ENCODE measurements around the gene ZNF618.
"Not testable (repeated sequence)": the region's sequence is repeated elsewhere in the genome, so short reads cannot be mapped to it uniquely, and the experiment has no call there.

Gene ZNF618

GRCh38 chr9:113995401-113995800, 119.3 kb downstream of the ZNF618 start:
- no peaks in the 10 kb centered on the region for H3K27me3 ChIP-seq (replicated peaks in 2 of 5; ENCODE audit: control insufficient read depth in 4 of 5, insufficient read depth in 5 of 5, low read length in 4 of 5)
- no peaks in the 10 kb centered on the region for H3K9me3 ChIP-seq (ENCODE audit: control extremely low read depth in 1 of 5, control insufficient read depth in 4 of 5, insufficient read depth in 2 of 5, low read depth in 1 of 5, low read length in 4 of 5)
- DNase-seq, result no peak
- WGBS (ENCODE audit: insufficient coverage), result 100% methylated on average over 3 of the region's 4 CpGs
- peaks cover 3 to 45% (median 39%) of the 10 kb centered on the region in 4 experiments for H3K4me1 ChIP-seq (ENCODE audit: control extremely low read depth in 1 of 4, control insufficient read depth in 4 of 4, insufficient read depth in 4 of 4, low read length in 3 of 4)
- no peak overlapping the region for H3K4me3 ChIP-seq (ENCODE audit: control insufficient read depth in 1 of 7, extremely low read depth in 1 of 7, insufficient read depth in 4 of 7, low read depth in 2 of 7, low read length in 6 of 7)
- H3K36me3 ChIP-seq (ENCODE audit: control insufficient read depth in 4 of 4, insufficient read depth in 4 of 4, low read length in 3 of 4), result peaks cover 0 to 9% (median under 1%) of the 10 kb centered on the region in 4 experiments
- H3K27ac ChIP-seq (ENCODE audit: insufficient read depth in 1 of 2, low read depth in 1 of 2, low read length in 2 of 2, poor library complexity in 1 of 2, severe bottlenecking in 2 of 2), result no peak overlapping the region
- ChIA-PET POLR2A (no interaction called here), CTCF (interaction anchor here (0.8 to 1.5 kb wide), 2 partner anchors 43 to 279 kb away, joined by 3 to 4 read pairs; no protein-coding TSS in a partner anchor)

DNA sequence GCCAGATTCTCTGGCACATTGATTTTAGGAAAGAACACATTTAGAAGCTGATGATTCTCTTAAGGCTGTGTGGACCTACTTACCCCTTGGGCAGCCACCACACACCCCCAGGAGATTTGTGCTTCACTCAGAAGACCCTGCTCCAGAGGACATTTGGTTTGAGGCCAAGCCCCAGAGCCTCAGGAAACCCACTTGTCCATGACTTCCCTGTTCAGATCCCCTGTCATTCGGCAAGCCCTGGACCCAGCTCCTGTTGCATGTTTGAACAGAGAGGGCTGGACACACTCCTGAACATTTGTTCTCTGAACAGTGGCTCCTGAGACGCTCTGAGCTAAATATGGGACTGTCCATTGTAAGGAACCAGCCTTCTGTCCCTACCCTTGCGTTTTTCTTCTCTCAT, 119.9 kb downstream of the ZNF618 start:
- Histone ChIP-seq H3K4me3 (ENCODE audit: control insufficient read depth in 1 of 7, extremely low read depth in 1 of 7, insufficient read depth in 4 of 7, low read depth in 2 of 7, low read length in 6 of 7) (no peak overlapping the region), H3K27ac (ENCODE audit: insufficient read depth in 1 of 2, low read depth in 1 of 2, low read length in 2 of 2, poor library complexity in 1 of 2, severe bottlenecking in 2 of 2) (no peak overlapping the region), H3K36me3 (ENCODE audit: control insufficient read depth in 4 of 4, insufficient read depth in 4 of 4, low read length in 3 of 4) (peaks cover 0 to 8% (median 2%) of the 10 kb centered on the region in 4 experiments), H3K4me1 (ENCODE audit: control extremely low read depth in 1 of 4, control insufficient read depth in 4 of 4, insufficient read depth in 4 of 4, low read length in 3 of 4) (peaks cover 3 to 45% (median 39%) of the 10 kb centered on the region in 4 experiments), H3K9me3 (ENCODE audit: control extremely low read depth in 1 of 5, control insufficient read depth in 4 of 5, insufficient read depth in 2 of 5, low read depth in 1 of 5, low read length in 4 of 5) (no peaks in the 10 kb centered on the region), H3K27me3 (replicated peaks in 2 of 5; ENCODE audit: control insufficient read depth in 4 of 5, insufficient read depth in 5 of 5, low read length in 4 of 5) (no peaks in the 10 kb centered on the region)
- 50% methylated on average over 2 of the region's 3 CpGs for WGBS (ENCODE audit: insufficient coverage)
- CTCF ChIA-PET, result interaction anchor here (0.8 to 1.5 kb wide), 2 partner anchors 43 to 87 kb away, joined by 3 read pairs; no protein-coding TSS in a partner anchor
- no peak for DNase-seq
- POLR2A ChIA-PET, result no interaction called here

- H3K9me3 ChIP-seq (ENCODE audit: control extremely low read depth in 1 of 5, control insufficient read depth in 4 of 5, insufficient read depth in 2 of 5, low read depth in 1 of 5, low read length in 4 of 5), result no peaks in the 10 kb centered on the region
- H3K27ac ChIP-seq (ENCODE audit: insufficient read depth in 1 of 2, low read depth in 1 of 2, low read length in 2 of 2, poor library complexity in 1 of 2, severe bottlenecking in 2 of 2), result no peak overlapping the region
- POLR2A ChIA-PET, result no interaction called here
- H3K36me3 ChIP-seq (ENCODE audit: control insufficient read depth in 4 of 4, insufficient read depth in 4 of 4, low read length in 3 of 4), result peaks cover 0 to 8% (median 2%) of the 10 kb centered on the region in 4 experiments
- no peaks in the 10 kb centered on the region for H3K27me3 ChIP-seq (replicated peaks in 2 of 5; ENCODE audit: control insufficient read depth in 4 of 5, insufficient read depth in 5 of 5, low read length in 4 of 5)
- CTCF ChIA-PET, result interaction anchor here (0.8 to 1.3 kb wide), 2 partner anchors 21 to 86 kb away, joined by 3 read pairs; no protein-coding TSS in a partner anchor
- no peak overlapping the region for H3K4me3 ChIP-seq (ENCODE audit: control insufficient read depth in 1 of 7, extremely low read depth in 1 of 7, insufficient read depth in 4 of 7, low read depth in 2 of 7, low read length in 6 of 7)
- DNase-seq, result no peak
- 100% methylated on average over 1 of the region's 6 CpGs for WGBS (ENCODE audit: insufficient coverage)
- H3K4me1 ChIP-seq (ENCODE audit: control extremely low read depth in 1 of 4, control insufficient read depth in 4 of 4, insufficient read depth in 4 of 4, low read length in 3 of 4), result peaks cover 3 to 44% (median 38%) of the 10 kb centered on the region in 4 experiments
Observed at GRCh38 chr9:113996531-113997001, 120.5 kb downstream of the ZNF618 start.

DNA sequence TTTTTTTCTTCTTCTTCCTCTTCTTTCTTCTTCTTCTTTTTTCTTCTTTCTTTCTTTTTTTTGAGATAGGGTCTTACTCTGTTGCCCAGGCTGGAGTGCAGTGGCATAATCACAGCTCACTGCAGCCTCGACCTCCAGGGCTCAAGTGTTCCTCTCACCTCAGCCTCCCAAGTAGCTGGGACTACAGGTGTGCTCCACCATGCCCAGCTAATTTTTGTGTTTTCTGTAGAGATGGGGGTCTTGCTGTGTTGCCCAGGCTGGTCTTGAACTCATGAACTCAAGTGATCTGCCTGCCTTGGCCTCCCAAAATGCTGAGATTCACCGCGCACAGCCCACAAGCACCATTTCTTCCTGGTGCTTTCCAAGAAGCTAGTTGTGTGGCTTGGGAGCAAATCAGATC, 121.0 kb downstream of the ZNF618 start:
- H3K27ac ChIP-seq (ENCODE audit: insufficient read depth in 1 of 2, low read depth in 1 of 2, low read length in 2 of 2, poor library complexity in 1 of 2, severe bottlenecking in 2 of 2); H3K4me3 ChIP-seq (ENCODE audit: control insufficient read depth in 1 of 7, extremely low read depth in 1 of 7, insufficient read depth in 4 of 7, low read depth in 2 of 7, low read length in 6 of 7); DNase-seq; H3K9me3 ChIP-seq (ENCODE audit: control extremely low read depth in 1 of 5, control insufficient read depth in 4 of 5, insufficient read depth in 2 of 5, low read depth in 1 of 5, low read length in 4 of 5); H3K27me3 ChIP-seq (replicated peaks in 2 of 5; ENCODE audit: control insufficient read depth in 4 of 5, insufficient read depth in 5 of 5, low read length in 4 of 5); POLR2A ChIA-PET: not testable (repeated sequence)
- Histone ChIP-seq H3K4me1 (ENCODE audit: control extremely low read depth in 1 of 4, control insufficient read depth in 4 of 4, insufficient read depth in 4 of 4, low read length in 3 of 4) (peaks cover 3 to 39% (median 33%) of the 10 kb centered on the region in 4 experiments), H3K36me3 (ENCODE audit: control insufficient read depth in 4 of 4, insufficient read depth in 4 of 4, low read length in 3 of 4) (peaks cover 0 to 13% (median 4%) of the 10 kb centered on the region in 4 experiments)
- WGBS (ENCODE audit: insufficient coverage), result 100% methylated on average over 2 of the region's 3 CpGs
- CTCF ChIA-PET, result interaction anchor here (0.7 to 1.3 kb wide), 3 partner anchors 20 to 31 kb away, joined by 3 read pairs; no protein-coding TSS in a partner anchor

- peaks cover 3 to 33% (median 28%) of the 10 kb centered on the region in 4 experiments for H3K4me1 ChIP-seq (ENCODE audit: control extremely low read depth in 1 of 4, control insufficient read depth in 4 of 4, insufficient read depth in 4 of 4, low read length in 3 of 4)
- DNase-seq, result no peak
- H3K4me3 ChIP-seq (ENCODE audit: control insufficient read depth in 1 of 7, extremely low read depth in 1 of 7, insufficient read depth in 4 of 7, low read depth in 2 of 7, low read length in 6 of 7), result no peak overlapping the region
- H3K9me3 ChIP-seq (ENCODE audit: control extremely low read depth in 1 of 5, control insufficient read depth in 4 of 5, insufficient read depth in 2 of 5, low read depth in 1 of 5, low read length in 4 of 5), result no peaks in the 10 kb centered on the region
- no peak overlapping the region for H3K27ac ChIP-seq (ENCODE audit: insufficient read depth in 1 of 2, low read depth in 1 of 2, low read length in 2 of 2, poor library complexity in 1 of 2, severe bottlenecking in 2 of 2)
- POLR2A ChIA-PET, result no interaction called here
- H3K27me3 ChIP-seq (replicated peaks in 2 of 5; ENCODE audit: control insufficient read depth in 4 of 5, insufficient read depth in 5 of 5, low read length in 4 of 5), result no peaks in the 10 kb centered on the region
- CTCF ChIA-PET, result interaction anchor here (0.7 to 1.3 kb wide), 3 partner anchors 20 to 32 kb away, joined by 3 read pairs; no protein-coding TSS in a partner anchor
- WGBS (ENCODE audit: insufficient coverage), result 97% methylated on average over 4 of the region's 5 CpGs
- H3K36me3 ChIP-seq (ENCODE audit: control insufficient read depth in 4 of 4, insufficient read depth in 4 of 4, low read length in 3 of 4), result peaks cover 0 to 15% (median 4%) of the 10 kb centered on the region in 4 experiments
Observed at GRCh38 chr9:113997610-113998009, 121.5 kb downstream of the ZNF618 start.

DNA sequence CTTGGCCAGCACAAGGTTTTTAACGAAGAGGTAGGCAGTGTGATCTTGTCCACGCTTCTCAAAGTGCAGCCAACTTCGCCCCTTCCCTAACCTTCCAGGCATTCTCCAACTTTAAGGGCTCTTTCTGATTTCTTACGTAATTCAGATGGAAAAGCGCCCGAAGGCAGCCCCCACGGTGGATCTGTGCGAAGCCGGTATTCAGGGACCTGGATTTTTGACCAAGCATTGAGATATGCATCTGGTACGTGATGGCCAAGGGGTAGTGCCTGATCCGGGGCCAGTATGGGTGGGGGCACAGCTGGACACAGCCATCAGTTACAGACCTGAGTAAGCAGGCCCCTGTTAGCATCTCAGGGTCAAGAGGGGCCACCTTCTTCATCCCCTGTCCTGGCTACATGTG, 122.0 kb downstream of the ZNF618 start:
- DNase-seq, result no peak
- WGBS (ENCODE audit: insufficient coverage), result 99% methylated on average over 11 of the region's 11 CpGs
- no peak overlapping the region for H3K27ac ChIP-seq (ENCODE audit: insufficient read depth in 1 of 2, low read depth in 1 of 2, low read length in 2 of 2, poor library complexity in 1 of 2, severe bottlenecking in 2 of 2)
- H3K4me3 ChIP-seq (ENCODE audit: control insufficient read depth in 1 of 7, extremely low read depth in 1 of 7, insufficient read depth in 4 of 7, low read depth in 2 of 7, low read length in 6 of 7), result no peak overlapping the region
- H3K9me3 ChIP-seq (ENCODE audit: control extremely low read depth in 1 of 5, control insufficient read depth in 4 of 5, insufficient read depth in 2 of 5, low read depth in 1 of 5, low read length in 4 of 5), result no peaks in the 10 kb centered on the region
- no peaks in the 10 kb centered on the region for H3K27me3 ChIP-seq (replicated peaks in 2 of 5; ENCODE audit: control insufficient read depth in 4 of 5, insufficient read depth in 5 of 5, low read length in 4 of 5)
- ChIA-PET POLR2A (no interaction called here), CTCF (no interaction called here)
- peaks cover 3 to 28% (median 23%) of the 10 kb centered on the region in 4 experiments for H3K4me1 ChIP-seq (ENCODE audit: control extremely low read depth in 1 of 4, control insufficient read depth in 4 of 4, insufficient read depth in 4 of 4, low read length in 3 of 4)
- H3K36me3 ChIP-seq (ENCODE audit: control insufficient read depth in 4 of 4, insufficient read depth in 4 of 4, low read length in 3 of 4), result peaks cover 0 to 15% (median 4%) of the 10 kb centered on the region in 4 experiments

DNA sequence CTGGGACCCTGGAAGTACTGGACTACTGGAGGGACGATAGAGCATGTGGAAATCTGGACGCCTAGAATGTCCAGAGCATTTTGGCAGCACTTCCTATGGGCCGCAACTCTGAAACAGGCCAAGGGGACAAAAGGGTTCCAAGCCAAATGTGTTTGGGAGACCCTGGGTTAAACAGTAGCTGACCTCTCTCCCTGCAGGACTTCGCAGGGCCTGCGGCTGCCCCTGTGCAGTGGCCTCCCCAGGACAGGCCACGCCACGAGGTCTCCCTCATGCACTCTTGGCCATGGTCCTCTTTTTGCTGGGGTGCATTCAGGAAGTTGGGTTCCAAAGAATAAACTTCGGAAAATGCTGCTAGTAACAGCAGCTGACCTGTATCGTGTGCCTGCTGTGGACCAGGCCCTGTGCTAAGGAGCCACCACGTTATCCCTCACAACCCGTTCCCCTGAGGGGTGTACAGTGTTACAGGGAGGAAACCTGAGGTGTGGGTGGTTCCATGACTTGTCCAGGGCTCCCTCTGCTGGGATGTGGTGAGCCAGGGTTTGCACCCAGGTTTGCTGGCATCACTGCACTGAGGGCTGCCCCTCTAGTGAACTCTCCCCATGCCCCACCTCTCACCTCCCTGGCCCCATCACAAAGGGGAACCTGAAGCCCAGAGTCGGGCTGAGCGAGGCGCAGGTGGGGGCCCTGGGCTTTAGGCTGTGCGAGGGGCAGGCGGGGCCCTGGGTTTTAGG, 122.6 kb downstream of the ZNF618 start:
- ChIA-PET POLR2A (no interaction called here), CTCF (no interaction called here)
- WGBS (ENCODE audit: insufficient coverage), result 84% methylated on average over 16 of the region's 16 CpGs
- Histone ChIP-seq H3K9me3 (ENCODE audit: control extremely low read depth in 1 of 5, control insufficient read depth in 4 of 5, insufficient read depth in 2 of 5, low read depth in 1 of 5, low read length in 4 of 5) (no peaks in the 10 kb centered on the region), H3K27me3 (replicated peaks in 2 of 5; ENCODE audit: control insufficient read depth in 4 of 5, insufficient read depth in 5 of 5, low read length in 4 of 5) (no peaks in the 10 kb centered on the region), H3K36me3 (ENCODE audit: control insufficient read depth in 4 of 4, insufficient read depth in 4 of 4, low read length in 3 of 4) (peaks cover 0 to 15% (median 4%) of the 10 kb centered on the region in 4 experiments), H3K4me3 (ENCODE audit: control insufficient read depth in 1 of 7, extremely low read depth in 1 of 7, insufficient read depth in 4 of 7, low read depth in 2 of 7, low read length in 6 of 7) (no peak overlapping the region), H3K27ac (ENCODE audit: insufficient read depth in 1 of 2, low read depth in 1 of 2, low read length in 2 of 2, poor library complexity in 1 of 2, severe bottlenecking in 2 of 2) (no peak overlapping the region), H3K4me1 (ENCODE audit: control extremely low read depth in 1 of 4, control insufficient read depth in 4 of 4, insufficient read depth in 4 of 4, low read length in 3 of 4) (peaks cover 0 to 25% (median 18%) of the 10 kb centered on the region in 4 experiments)
- peak in 2 of 3 donors; percentile 27 to 36 for DNase-seq
